ENCODE results near the gene URM1. TPM values are rescaled to one million over a fixed set of nuclear protein-coding genes. Genes with fewer than 3 reads are reported as not detected.
"Not testable (repeated sequence)": the region's sequence is repeated elsewhere in the genome, so short reads cannot be mapped to it uniquely, and the experiment has no call there.

The URM1 gene
- polyA plus RNA-seq, 1 donor from 2014 or later: 80.8 TPM

GRCh38 chr9:128337936-128338335 lies 33.2 kb upstream of the URM1 start:
- Histone ChIP-seq H3K36me3 (ENCODE audit: insufficient read depth, low read length) (no peaks in the 10 kb centered on the region), H3F3A (ENCODE audit: insufficient read depth, low read length, poor library complexity, severe bottlenecking) (no peaks in the 10 kb centered on the region), H4K20me1 (ENCODE audit: insufficient read depth) (no peaks in the 10 kb centered on the region), H2AFZ (ENCODE audit: low read depth, low read length) (no peak overlapping the region), H3K4me2 (ENCODE audit: low read length) (no peak overlapping the region), H3K79me2 (replicated peaks; ENCODE audit: insufficient read depth, low read length) (no peaks in the 10 kb centered on the region), H3K9ac (ENCODE audit: low read length) (no peak overlapping the region), H3K27me3 (ENCODE audit: insufficient read depth, low read depth, low read length) (no peaks in the 10 kb centered on the region), H3K27ac (ENCODE audit: low read length) (no peak overlapping the region), H3K9me2 (ENCODE audit: insufficient read depth, low read length) (no peaks in the 10 kb centered on the region), H3K4me3 (ENCODE audit: low read length) (no peak overlapping the region), H3K9me3 (ENCODE audit: low read length) (no peaks in the 10 kb centered on the region)
- TF ChIP-seq TAF1 (IDR thresholded peaks at IDR 0.05; ENCODE audit: low read depth) (no peak), CTCF (IDR thresholded peaks at IDR 0.05; ENCODE audit: poor library complexity, severe bottlenecking) (no peak), REST (IDR thresholded peaks at IDR 0.05; ENCODE audit: borderline replicate concordance) (no peak), EP300 (conservative IDR thresholded peaks at IDR 0.05; ENCODE audit: poor library complexity, severe bottlenecking) (no peak), SMC3 (conservative IDR thresholded peaks at IDR 0.05; ENCODE audit: poor library complexity) (no peak), EZH2 (IDR thresholded peaks at IDR 0.05; ENCODE audit: borderline replicate concordance, insufficient read depth, low read length, poor library complexity, severe bottlenecking) (no peak), MXI1 (conservative IDR thresholded peaks at IDR 0.05; ENCODE audit: poor library complexity, severe bottlenecking) (no peak), RAD21 (conservative IDR thresholded peaks at IDR 0.05) (no peak), POLR2AphosphoS5 (IDR thresholded peaks at IDR 0.05) (no peak)

GRCh38 chr9:128338852-128339614 lies 32.1 kb upstream of the URM1 start:
- H3K27me3 ChIP-seq (ENCODE audit: insufficient read depth, low read depth, low read length); H3K4me2 ChIP-seq (ENCODE audit: low read length); H4K20me1 ChIP-seq (ENCODE audit: insufficient read depth); H3K27ac ChIP-seq (ENCODE audit: low read length); H3K9me2 ChIP-seq (ENCODE audit: insufficient read depth, low read length); H3K9ac ChIP-seq (ENCODE audit: low read length); H2AFZ ChIP-seq (ENCODE audit: low read depth, low read length); H3K79me2 ChIP-seq (replicated peaks; ENCODE audit: insufficient read depth, low read length); H3K36me3 ChIP-seq (ENCODE audit: insufficient read depth, low read length); H3K9me3 ChIP-seq (ENCODE audit: low read length); H3K4me3 ChIP-seq (ENCODE audit: low read length); H3F3A ChIP-seq (ENCODE audit: insufficient read depth, low read length, poor library complexity, severe bottlenecking): not testable (repeated sequence)
